H9 (cell line): Measurements from ENCODE around the gene HMGN4. TPM values are rescaled to one million over a fixed set of nuclear protein-coding genes. Genes with fewer than 3 reads are reported as not detected.

Experiments used
- DNase-seq: peaks from one replicate; pipeline ENCODE4 v3.0.0-alpha.2; 2017
- H2AFZ ChIP-seq: one replicate; pipeline ENCODE4 v1.6.1; 2013; ENCODE audit warnings: mild to moderate bottlenecking, low read length, control low read depth, moderate library complexity
- H2AK5ac ChIP-seq: 2 replicates; pipeline ENCODE4 v1.6.1; 2013; ENCODE audit warnings: low read length, control low read depth, mixed read lengths; ENCODE audit not compliant: insufficient read length
- H2BK120ac ChIP-seq: one replicate; pipeline ENCODE4 v1.6.1; 2013; ENCODE audit warnings: low read depth, mild to moderate bottlenecking, low read length, control low read depth, inconsistent platforms; ENCODE audit not compliant: poor library complexity, severe bottlenecking
- H2BK12ac ChIP-seq: 2 replicates; pipeline ENCODE4 v1.6.1; 2013; ENCODE audit warnings: low read length, control low read depth, mixed read lengths, low read depth; ENCODE audit not compliant: insufficient read length
- H2BK15ac ChIP-seq: 2 replicates; pipeline ENCODE4 v1.6.1; 2013; ENCODE audit warnings: low read depth, low read length, control low read depth
- H2BK20ac ChIP-seq: one replicate; pipeline ENCODE4 v1.6.1; 2013; ENCODE audit warnings: low read depth, mild to moderate bottlenecking, low read length, control low read depth, inconsistent platforms; ENCODE audit not compliant: poor library complexity, severe bottlenecking
- H2BK5ac ChIP-seq: 2 replicates; pipeline ENCODE4 v1.6.1; 2013; ENCODE audit warnings: low read length, control low read depth, mixed read lengths; ENCODE audit not compliant: insufficient read length
- H3K14ac ChIP-seq: 2 replicates; pipeline ENCODE4 v1.6.1; 2013; ENCODE audit warnings: low read length, control low read depth; ENCODE audit not compliant: insufficient read depth
- H3K18ac ChIP-seq: 2 replicates; pipeline ENCODE4 v1.6.1; 2013; ENCODE audit warnings: low read depth, mild to moderate bottlenecking, mixed read lengths, low read length, control low read depth; ENCODE audit not compliant: insufficient read length
- H3K23ac ChIP-seq: 2 replicates; pipeline ENCODE4 v1.6.1; 2013; ENCODE audit warnings: low read length, control low read depth, mixed read lengths, low read depth; ENCODE audit not compliant: insufficient read length
- H3K23me2 ChIP-seq: 2 replicates; pipeline ENCODE4 v1.6.1; 2013; ENCODE audit warnings: low read depth, mild to moderate bottlenecking, mixed read lengths, low read length, control low read depth; ENCODE audit not compliant: insufficient read length, poor library complexity, severe bottlenecking
- H3K27ac ChIP-seq: 2 replicates; pipeline ENCODE4 v1.5.1; 2013; ENCODE audit warnings: low read length, control low read depth, mixed read lengths, low read depth; ENCODE audit not compliant: insufficient read length
- H3K27me3 ChIP-seq: 2 replicates; pipeline ENCODE4 v1.6.1; 2013; ENCODE audit warnings: low read length, control low read depth, inconsistent platforms; ENCODE audit not compliant: insufficient read depth
- H3K4ac ChIP-seq: 2 replicates; pipeline ENCODE4 v1.6.1; 2013; ENCODE audit warnings: low read depth, mild to moderate bottlenecking, control low read depth, inconsistent platforms, low read length, moderate library complexity
- H3K4me1 ChIP-seq: 2 replicates; pipeline ENCODE4 v1.6.1; 2013; ENCODE audit warnings: low read length, control low read depth, inconsistent platforms; ENCODE audit not compliant: insufficient read depth
- H3K4me2 ChIP-seq: 2 replicates; pipeline ENCODE4 v1.6.1; 2013; ENCODE audit warnings: low read length, control low read depth, mixed read lengths; ENCODE audit not compliant: insufficient read length, insufficient read depth
- H3K56ac ChIP-seq: 2 replicates; pipeline ENCODE4 v1.6.1; 2013; ENCODE audit warnings: low read depth, mild to moderate bottlenecking, mixed read lengths, low read length, control low read depth; ENCODE audit not compliant: insufficient read length
- H3K79me1 ChIP-seq: 2 replicates; pipeline ENCODE4 v1.6.1; 2013; ENCODE audit warnings: low read depth, mild to moderate bottlenecking, moderate library complexity, low read length, control low read depth, inconsistent platforms; ENCODE audit not compliant: insufficient read depth, poor library complexity, severe bottlenecking
- H3K79me2 ChIP-seq: 2 replicates; pipeline ENCODE4 v1.6.1; 2013; ENCODE audit warnings: low read length, control low read depth, inconsistent platforms; ENCODE audit not compliant: insufficient read depth
- H3K9ac ChIP-seq: 2 replicates; pipeline ENCODE4 v1.6.1; 2013; ENCODE audit warnings: low read length, control low read depth, mixed read lengths; ENCODE audit not compliant: insufficient read length; ENCODE audit errors: extremely low read depth
- H3K9me3 ChIP-seq: one replicate; pipeline ENCODE4 v1.6.1; 2013; ENCODE audit warnings: low read depth, low read length, inconsistent platforms; ENCODE audit not compliant: control insufficient read depth
- H3T11ph ChIP-seq: one replicate; pipeline ENCODE4 v1.6.1; 2013; ENCODE audit warnings: mild to moderate bottlenecking, low read length, control low read depth, inconsistent platforms
- H4K20me1 ChIP-seq: one replicate; pipeline ENCODE4 v1.6.1; 2013; ENCODE audit not compliant: control insufficient read depth, insufficient read length, insufficient read depth
- H4K5ac ChIP-seq: 2 replicates; pipeline ENCODE4 v1.6.1; 2013; ENCODE audit warnings: low read depth, mild to moderate bottlenecking, mixed read lengths, low read length, control low read depth; ENCODE audit not compliant: insufficient read length
- H4K8ac ChIP-seq: replicated peaks from 2 replicates; pipeline ENCODE4 v1.6.1; 2013; ENCODE audit warnings: low read length, control low read depth, mixed read lengths, low read depth; ENCODE audit not compliant: insufficient read length
- H4K91ac ChIP-seq: 2 replicates; pipeline ENCODE4 v1.6.1; 2013; ENCODE audit warnings: low read depth, mild to moderate bottlenecking, moderate library complexity, mixed read lengths, low read length, control low read depth; ENCODE audit not compliant: insufficient read length
- H3K27ac Mint-ChIP-seq, 3 experiments: 2 replicates in 2 of 3; 3 replicates in 1 of 3; pipeline ENCODE4 v1.8.0; 2020 to 2021; ENCODE audit warnings: mixed read lengths in 3 of 3, mild to moderate bottlenecking in 1 of 3, moderate library complexity in 1 of 3
- H3K27me3 Mint-ChIP-seq: 2 replicates; pipeline ENCODE4 v1.8.0; 2021; ENCODE audit warnings: low read depth, mild to moderate bottlenecking, moderate library complexity, mixed read lengths
- H3K36me3 Mint-ChIP-seq, 3 experiments: 2 replicates in 2 of 3; 3 replicates in 1 of 3; pipeline ENCODE4 v1.8.0; 2020 to 2021; ENCODE audit warnings: low read depth in 3 of 3, mixed read lengths in 3 of 3; ENCODE audit not compliant: insufficient read depth in 1 of 3
- H3K4me1 Mint-ChIP-seq, 2 experiments: 2 replicates each; pipeline ENCODE4 v1.8.0; 2020; ENCODE audit warnings: mixed read lengths in 2 of 2
- H3K4me3 Mint-ChIP-seq, 2 experiments: 2 replicates in 1 of 2; 3 replicates in 1 of 2; pipeline ENCODE4 v1.8.0; 2020 to 2021; ENCODE audit warnings: mild to moderate bottlenecking in 2 of 2, mixed read lengths in 2 of 2, moderate library complexity in 1 of 2
- H3K9me3 Mint-ChIP-seq, 2 experiments: 2 replicates in 1 of 2; 3 replicates in 1 of 2; pipeline ENCODE4 v1.8.0; 2020; ENCODE audit warnings: mild to moderate bottlenecking in 2 of 2, mixed read lengths in 2 of 2, moderate library complexity in 1 of 2
- WGBS: extraction: QIAGEN DNeasy Blood & Tissue Kit; methylation state at CpG from one replicate; pipeline ENCODE4 v1.1.7; 2013; ENCODE audit warnings: missing lambda C conversion rate, low lambda C conversion rate, mixed read lengths; ENCODE audit not compliant: insufficient read length; ENCODE audit errors: extremely low coverage; 5-methylcytosine and 5-hydroxymethylcytosine counted together
- total RNA-seq: library from RNA; stranded (reverse); gene quantifications from 2 replicates; pipeline ENCODE4 v1.2.1, GENCODE V29; 2021
- TF ChIP-seq, protein P1 (sequence below): fragments of 200-600 bp; sonication (generic); conservative IDR thresholded peaks from 3 replicates; pipeline ENCODE4 v1.8.0; 2021; ENCODE audit warnings: antibody characterized with exemption, mild to moderate bottlenecking

The HMGN4 gene
- total RNA-seq, 1 experiment from 2014 or later: 50.4 TPM

DNA sequence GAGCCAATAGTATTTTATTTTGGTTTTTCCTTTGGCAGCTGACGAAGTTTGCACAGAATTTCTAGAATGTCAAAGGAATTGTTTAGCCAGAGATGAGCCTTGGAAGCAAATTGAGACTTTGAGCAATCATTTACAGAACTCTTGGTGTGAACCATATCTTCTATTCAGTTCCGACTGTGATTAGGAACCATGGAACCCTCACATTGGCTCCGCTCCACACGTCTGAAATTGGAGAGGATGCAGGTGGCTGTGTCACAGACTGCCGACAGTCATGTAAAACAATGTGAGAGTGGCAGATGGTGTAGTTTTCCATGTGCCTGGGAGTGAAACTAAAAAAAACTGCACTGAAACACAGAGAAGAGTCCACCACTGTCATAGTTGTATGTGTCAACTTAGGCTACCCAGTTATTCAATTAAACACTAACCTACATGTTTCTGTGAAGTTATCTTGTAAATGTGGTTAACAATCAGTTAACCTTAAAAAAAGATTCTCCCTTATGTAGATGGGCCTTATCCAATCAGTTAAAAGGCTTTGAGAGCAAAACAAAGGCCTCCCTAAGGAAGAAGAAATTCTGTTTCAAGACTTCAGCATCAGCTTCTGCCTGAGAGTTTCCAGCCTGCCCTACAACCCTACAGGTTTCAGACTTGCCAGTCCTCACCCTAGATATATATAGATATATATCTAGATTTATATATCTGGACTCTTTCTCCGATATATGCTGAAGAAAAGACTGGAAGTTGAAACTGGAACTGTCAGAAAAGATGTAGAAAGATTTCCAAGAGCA is 3.3 kb upstream of the HMGN4 start:
- no peak overlapping the region for H3K27ac ChIP-seq
- no peak overlapping the region for H3K18ac ChIP-seq
- no peak overlapping the region for H2AFZ ChIP-seq
- no peak overlapping the region for H4K91ac ChIP-seq
- H3T11ph ChIP-seq: no peak overlapping the region
- no peaks in the 10 kb centered on the region for H3K27me3 ChIP-seq
- no peak overlapping the region for H2BK120ac ChIP-seq
- H3K79me1 ChIP-seq: no peaks in the 10 kb centered on the region
- H3K79me2 ChIP-seq: no peaks in the 10 kb centered on the region
- TF ChIP-seq, protein P1, sequence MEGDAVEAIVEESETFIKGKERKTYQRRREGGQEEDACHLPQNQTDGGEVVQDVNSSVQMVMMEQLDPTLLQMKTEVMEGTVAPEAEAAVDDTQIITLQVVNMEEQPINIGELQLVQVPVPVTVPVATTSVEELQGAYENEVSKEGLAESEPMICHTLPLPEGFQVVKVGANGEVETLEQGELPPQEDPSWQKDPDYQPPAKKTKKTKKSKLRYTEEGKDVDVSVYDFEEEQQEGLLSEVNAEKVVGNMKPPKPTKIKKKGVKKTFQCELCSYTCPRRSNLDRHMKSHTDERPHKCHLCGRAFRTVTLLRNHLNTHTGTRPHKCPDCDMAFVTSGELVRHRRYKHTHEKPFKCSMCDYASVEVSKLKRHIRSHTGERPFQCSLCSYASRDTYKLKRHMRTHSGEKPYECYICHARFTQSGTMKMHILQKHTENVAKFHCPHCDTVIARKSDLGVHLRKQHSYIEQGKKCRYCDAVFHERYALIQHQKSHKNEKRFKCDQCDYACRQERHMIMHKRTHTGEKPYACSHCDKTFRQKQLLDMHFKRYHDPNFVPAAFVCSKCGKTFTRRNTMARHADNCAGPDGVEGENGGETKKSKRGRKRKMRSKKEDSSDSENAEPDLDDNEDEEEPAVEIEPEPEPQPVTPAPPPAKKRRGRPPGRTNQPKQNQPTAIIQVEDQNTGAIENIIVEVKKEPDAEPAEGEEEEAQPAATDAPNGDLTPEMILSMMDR: no peak
- no peaks in the 10 kb centered on the region for H3K9me3 ChIP-seq
- DNase-seq: no peak
- no peak overlapping the region for H3K14ac ChIP-seq
- H3K23me2 ChIP-seq: peaks cover 6% of the 10 kb centered on the region
- peaks cover 33 to 34% of the 10 kb centered on the region in 2 experiments for H3K4me1 Mint-ChIP-seq
- no peak overlapping the region for H3K9ac ChIP-seq
- H3K4me3 Mint-ChIP-seq: peak overlapping the region in 1 of 2 experiments; percentile 69; a peak in 2 of 5 replicates
- no peak overlapping the region for H2AK5ac ChIP-seq
- H4K20me1 ChIP-seq: no peaks in the 10 kb centered on the region
- H3K23ac ChIP-seq: no peak overlapping the region
- H3K9me3 Mint-ChIP-seq: peaks cover 2 to 5% of the 10 kb centered on the region in 2 experiments; a peak in 2 of 5 replicates
- H2BK15ac ChIP-seq: no peak overlapping the region
- H4K8ac ChIP-seq: no peak overlapping the region
- no peak overlapping the region for H3K4ac ChIP-seq
- no peak overlapping the region for H4K5ac ChIP-seq
- H3K56ac ChIP-seq: no peak overlapping the region
- no peak overlapping the region for H2BK20ac ChIP-seq
- no peaks in the 10 kb centered on the region; the same call in 1 of the 2 replicates for H3K4me1 ChIP-seq
- H3K27ac Mint-ChIP-seq: peak overlapping the region in 1 of 3 experiments; percentile 60; a peak in 2 of 7 replicates
- H3K4me2 ChIP-seq: no peak overlapping the region
- H2BK12ac ChIP-seq: no peak overlapping the region
- peaks cover 13% of the 10 kb centered on the region for H3K27me3 Mint-ChIP-seq
- no peak overlapping the region for H2BK5ac ChIP-seq
- WGBS: no CpG with 5 or more reads among the region's 6 CpGs
- H3K36me3 Mint-ChIP-seq: peaks cover under 1 to 1% (median under 1%) of the 10 kb centered on the region in 3 experiments; a peak in 5 of 7 replicates
